ENCODE results near the gene GALNT12. TPM values are rescaled to one million over a fixed set of nuclear protein-coding genes. Genes with fewer than 3 reads are reported as not detected.

The GALNT12 gene
- polyA plus RNA-seq, 1 donor (not counting 4 experiments of a cell fraction or from before 2014, with no cell fraction given) = 1.8 TPM

DNA sequence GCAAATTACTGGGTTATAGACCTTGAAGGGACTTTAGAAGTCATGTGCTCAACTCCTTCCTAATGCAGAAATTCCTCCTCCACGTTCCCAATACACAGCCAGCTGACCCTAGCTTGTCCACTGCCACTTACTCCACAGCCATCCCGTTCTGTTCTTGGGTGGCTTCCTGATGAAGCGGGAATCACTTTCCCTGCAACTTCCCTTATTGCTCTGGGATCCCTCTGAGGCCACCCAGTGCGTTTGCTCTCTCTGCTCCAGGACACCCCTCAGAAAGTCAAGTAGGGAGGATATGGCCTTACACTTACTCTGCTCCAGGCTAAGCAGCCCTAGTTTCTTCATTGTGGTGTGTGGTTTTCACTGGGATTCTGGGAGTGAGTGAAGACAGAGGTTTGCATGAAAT is 55.5 kb downstream of the GALNT12 start:
- H3K4me1 ChIP-seq (ENCODE audit: control insufficient read depth, extremely low read depth, insufficient read depth, low read length) = no peaks in the 10 kb centered on the region
- no peaks in the 10 kb centered on the region for H3K9me1 ChIP-seq (ENCODE audit: control insufficient read depth, extremely low read depth, insufficient read depth, low read length)
- FAIRE-seq (no peak), DNase-seq (ENCODE audit: low read depth, low spot score) (no peak)
- dilution Hi-C loops (cut with MboI; ENCODE audit: extremely low pct_ligation_motif_present, low sequenced_read_pairs) = no loop called here
- no peak overlapping the region for H3K9ac ChIP-seq (ENCODE audit: control insufficient read depth, extremely low read depth, insufficient read depth, low read length)
- H3K36me3 ChIP-seq (ENCODE audit: control insufficient read depth in 2 of 2, extremely low read depth in 1 of 2, insufficient read depth in 2 of 2, low read length in 2 of 2) = no peaks in the 10 kb centered on the region
- H4K20me1 ChIP-seq (ENCODE audit: control insufficient read depth, extremely low read depth, insufficient read depth, low read length) = no peaks in the 10 kb centered on the region
- no peaks in the 10 kb centered on the region for H3K9me3 ChIP-seq (ENCODE audit: control insufficient read depth, low read depth, low read length)
- H3K27me3 ChIP-seq (ENCODE audit: control insufficient read depth, extremely low read depth, insufficient read depth, low read length) = peaks cover 6% of the 10 kb centered on the region
- H3K27ac ChIP-seq (ENCODE audit: control insufficient read depth, insufficient read depth, low read length) = no peak overlapping the region
- TF ChIP-seq, protein P1, sequence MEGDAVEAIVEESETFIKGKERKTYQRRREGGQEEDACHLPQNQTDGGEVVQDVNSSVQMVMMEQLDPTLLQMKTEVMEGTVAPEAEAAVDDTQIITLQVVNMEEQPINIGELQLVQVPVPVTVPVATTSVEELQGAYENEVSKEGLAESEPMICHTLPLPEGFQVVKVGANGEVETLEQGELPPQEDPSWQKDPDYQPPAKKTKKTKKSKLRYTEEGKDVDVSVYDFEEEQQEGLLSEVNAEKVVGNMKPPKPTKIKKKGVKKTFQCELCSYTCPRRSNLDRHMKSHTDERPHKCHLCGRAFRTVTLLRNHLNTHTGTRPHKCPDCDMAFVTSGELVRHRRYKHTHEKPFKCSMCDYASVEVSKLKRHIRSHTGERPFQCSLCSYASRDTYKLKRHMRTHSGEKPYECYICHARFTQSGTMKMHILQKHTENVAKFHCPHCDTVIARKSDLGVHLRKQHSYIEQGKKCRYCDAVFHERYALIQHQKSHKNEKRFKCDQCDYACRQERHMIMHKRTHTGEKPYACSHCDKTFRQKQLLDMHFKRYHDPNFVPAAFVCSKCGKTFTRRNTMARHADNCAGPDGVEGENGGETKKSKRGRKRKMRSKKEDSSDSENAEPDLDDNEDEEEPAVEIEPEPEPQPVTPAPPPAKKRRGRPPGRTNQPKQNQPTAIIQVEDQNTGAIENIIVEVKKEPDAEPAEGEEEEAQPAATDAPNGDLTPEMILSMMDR (optimal IDR thresholded peaks at IDR 0.05 in 1 of 3, IDR thresholded peaks at IDR 0.05 in 1 of 3, conservative IDR thresholded peaks at IDR 0.05 in 1 of 3; ENCODE audit: extremely low read depth in 1 of 3, insufficient read depth in 2 of 3, low read length in 3 of 3) = no peak
- TF ChIP-seq EZH2 (IDR thresholded peaks at IDR 0.05; ENCODE audit: low read length) = no peak
- H3K4me2 ChIP-seq (ENCODE audit: control insufficient read depth, extremely low read depth, insufficient read depth, low read depth, low read length) = no peak overlapping the region
- H3K79me2 ChIP-seq (ENCODE audit: control insufficient read depth, insufficient read depth, low read length) = no peaks in the 10 kb centered on the region
- H3K4me3 ChIP-seq (ENCODE audit: control insufficient read depth in 2 of 3, extremely low read depth in 1 of 3, insufficient read depth in 2 of 3, low read depth in 1 of 3, low read length in 3 of 3) = no peak overlapping the region
- no peak overlapping the region for H2AFZ ChIP-seq (ENCODE audit: control insufficient read depth, low read length)

- Histone ChIP-seq H3K4me3 (ENCODE audit: control insufficient read depth in 2 of 3, extremely low read depth in 1 of 3, insufficient read depth in 2 of 3, low read depth in 1 of 3, low read length in 3 of 3) (no peak overlapping the region), H3K9ac (ENCODE audit: control insufficient read depth, extremely low read depth, insufficient read depth, low read length) (no peak overlapping the region), H3K27me3 (ENCODE audit: control insufficient read depth, extremely low read depth, insufficient read depth, low read length) (peaks cover 6% of the 10 kb centered on the region), H3K9me1 (ENCODE audit: control insufficient read depth, extremely low read depth, insufficient read depth, low read length) (no peaks in the 10 kb centered on the region), H3K36me3 (ENCODE audit: control insufficient read depth in 2 of 2, extremely low read depth in 1 of 2, insufficient read depth in 2 of 2, low read length in 2 of 2) (no peaks in the 10 kb centered on the region), H3K9me3 (ENCODE audit: control insufficient read depth, low read depth, low read length) (no peaks in the 10 kb centered on the region), H2AFZ (ENCODE audit: control insufficient read depth, low read length) (no peak overlapping the region), H3K4me1 (ENCODE audit: control insufficient read depth, extremely low read depth, insufficient read depth, low read length) (no peaks in the 10 kb centered on the region), H3K79me2 (ENCODE audit: control insufficient read depth, insufficient read depth, low read length) (no peaks in the 10 kb centered on the region), H3K4me2 (ENCODE audit: control insufficient read depth, extremely low read depth, insufficient read depth, low read depth, low read length) (no peak overlapping the region), H4K20me1 (ENCODE audit: control insufficient read depth, extremely low read depth, insufficient read depth, low read length) (no peaks in the 10 kb centered on the region), H3K27ac (ENCODE audit: control insufficient read depth, insufficient read depth, low read length) (no peak overlapping the region)
- no peak for TF ChIP-seq EZH2 (IDR thresholded peaks at IDR 0.05; ENCODE audit: low read length)
- DNase-seq (ENCODE audit: low read depth, low spot score) (no peak), FAIRE-seq (no peak)
- dilution Hi-C loops (cut with MboI; ENCODE audit: extremely low pct_ligation_motif_present, low sequenced_read_pairs) = no loop called here
These were observed 57.1 kb downstream of the GALNT12 start for GRCh38 chr9:98864281-98865174.
